AG09309 (cell line): Measurements from ENCODE around the gene AKR1E2.

Source experiments
- DNase-seq: peaks from one replicate; pipeline ENCODE4 v3.0.0-alpha.2; 2010; ENCODE audit warnings: low read depth
- H3K4me3 ChIP-seq: 2 replicates; pipeline ENCODE4 v1.5.1; 2011; ENCODE audit warnings: mild to moderate bottlenecking, low read depth, low read length, moderate library complexity; ENCODE audit not compliant: control insufficient read depth
- CTCF ChIP-seq: IDR thresholded peaks from 2 replicates; pipeline ENCODE4 v1.5.1; 2011; ENCODE audit warnings: mild to moderate bottlenecking, low read depth, low read length, inconsistent platforms; ENCODE audit not compliant: insufficient read depth, control insufficient read depth; ENCODE audit errors: missing control alignments

Gene AKR1E2

DNA sequence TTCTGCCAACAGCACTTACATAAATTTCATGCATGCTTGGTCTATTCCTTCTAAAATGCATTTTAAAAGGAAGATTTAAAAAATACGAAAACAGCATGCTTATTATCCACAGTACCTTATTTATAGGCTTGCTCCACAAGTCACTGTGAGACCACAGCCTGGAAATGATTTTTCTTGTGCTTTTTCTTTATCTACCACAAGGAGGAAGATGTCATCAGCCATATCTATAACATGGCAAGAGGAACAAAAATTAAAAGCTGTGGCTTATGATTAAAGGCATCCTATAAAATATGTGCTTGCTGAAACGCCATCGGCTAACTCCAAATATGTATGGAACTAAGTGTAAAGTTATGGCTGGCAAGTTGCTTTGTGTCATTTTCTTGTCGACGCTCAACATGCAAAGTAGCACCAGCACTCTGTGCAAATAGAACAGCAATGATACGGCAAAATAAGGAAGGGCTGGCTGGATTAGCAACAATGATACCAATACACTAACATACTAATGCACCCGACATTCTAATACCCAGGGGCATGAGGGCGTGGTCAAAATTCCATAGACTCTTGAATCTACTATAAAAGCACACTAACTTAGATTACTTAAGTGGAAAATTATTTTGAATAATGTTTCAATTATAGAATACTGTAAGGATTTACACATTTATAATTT is 41.2 kb upstream of the AKR1E2 start:
- TF ChIP-seq CTCF, result no peak
- no peak for DNase-seq
- no peak overlapping the region for H3K4me3 ChIP-seq

GRCh38 chr10:4786043-4786839 is 39.8 kb upstream of the AKR1E2 start:
- DNase-seq, result no peak
- no peak for TF ChIP-seq CTCF
- no peak overlapping the region for H3K4me3 ChIP-seq

- H3K4me3 ChIP-seq, result no peak overlapping the region
- TF ChIP-seq CTCF, result no peak
- DNase-seq, result no peak
Measured at GRCh38 chr10:4790045-4790444, 36.0 kb upstream of the AKR1E2 start.

DNA sequence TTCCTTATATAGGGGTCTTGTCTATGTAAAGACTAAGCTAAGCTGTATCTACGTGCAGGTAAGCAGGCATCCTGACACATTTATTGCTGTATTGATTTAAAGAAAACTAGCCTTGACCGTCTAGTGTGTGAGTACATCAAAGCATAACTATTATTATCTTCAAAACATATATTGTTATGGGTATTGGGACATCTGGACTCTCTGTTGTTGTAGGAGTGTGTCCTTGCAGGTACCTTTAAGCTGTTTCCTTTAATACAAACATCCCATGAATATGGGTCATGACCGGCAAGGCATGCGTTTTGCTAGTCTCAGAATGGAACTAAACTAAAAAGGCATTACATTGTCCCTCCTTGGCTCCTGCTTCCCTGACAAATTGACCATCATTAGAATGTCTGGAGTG is 35.1 kb upstream of the AKR1E2 start:
- TF ChIP-seq CTCF, result no peak
- no peak overlapping the region for H3K4me3 ChIP-seq
- no peak for DNase-seq

GRCh38 chr10:4792381-4792780 is 33.6 kb upstream of the AKR1E2 start:
- no peak for DNase-seq
- TF ChIP-seq CTCF, result no peak
- H3K4me3 ChIP-seq, result no peak overlapping the region

GRCh38 chr10:4801405-4801804 is 24.6 kb upstream of the AKR1E2 start:
- no peak for DNase-seq
- TF ChIP-seq CTCF, result no peak
- H3K4me3 ChIP-seq, result no peak overlapping the region
